ENCODE results near the gene MPP1.

GRCh38 chrX:154797006-154797405 is 8.3 kb downstream of the MPP1 start:
- TF ChIP-seq CTCF (IDR thresholded peaks at IDR 0.05; ENCODE audit: low read depth, low read length) (no peak), POLR2A (IDR thresholded peaks at IDR 0.05; ENCODE audit: extremely low read depth, insufficient read length) (no peak), MYC (IDR thresholded peaks at IDR 0.05; ENCODE audit: low read depth, low read length) (no peak)
- TF ChIP-seq, protein P1, sequence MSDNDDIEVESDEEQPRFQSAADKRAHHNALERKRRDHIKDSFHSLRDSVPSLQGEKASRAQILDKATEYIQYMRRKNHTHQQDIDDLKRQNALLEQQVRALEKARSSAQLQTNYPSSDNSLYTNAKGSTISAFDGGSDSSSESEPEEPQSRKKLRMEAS (IDR thresholded peaks at IDR 0.05; ENCODE audit: low read depth, low read length): no peak

Data from NB4 (cell line).